HUES48 (cell line): ENCODE measurements around the gene CHPF.

Experiments
- H3K27ac ChIP-seq: one replicate; pipeline ENCODE4 v1.7.0; 2013; ENCODE audit warnings: low read depth, low read length, inconsistent platforms
- H3K27me3 ChIP-seq: 2 replicates; pipeline ENCODE4 v1.6.1; 2013; ENCODE audit warnings: mild to moderate bottlenecking, low read length; ENCODE audit not compliant: control insufficient read depth, insufficient read depth
- H3K36me3 ChIP-seq: 2 replicates; pipeline ENCODE4 v1.6.1; 2013; ENCODE audit warnings: low read length; ENCODE audit not compliant: control insufficient read depth, insufficient read depth
- H3K4me1 ChIP-seq: 2 replicates; pipeline ENCODE4 v1.6.1; 2013; ENCODE audit warnings: mild to moderate bottlenecking, low read length; ENCODE audit not compliant: control insufficient read depth, insufficient read depth
- H3K4me3 ChIP-seq: 2 replicates; pipeline ENCODE4 v1.5.1; 2013; ENCODE audit warnings: mild to moderate bottlenecking, low read depth, low read length
- H3K9ac ChIP-seq: 2 replicates; pipeline ENCODE4 v1.6.1; 2013; ENCODE audit warnings: mild to moderate bottlenecking, low read depth, low read length, moderate library complexity
- H3K9me3 ChIP-seq: 2 replicates; pipeline ENCODE4 v1.6.1; 2013; ENCODE audit warnings: low read length; ENCODE audit not compliant: control insufficient read depth, insufficient read depth

The CHPF gene

DNA sequence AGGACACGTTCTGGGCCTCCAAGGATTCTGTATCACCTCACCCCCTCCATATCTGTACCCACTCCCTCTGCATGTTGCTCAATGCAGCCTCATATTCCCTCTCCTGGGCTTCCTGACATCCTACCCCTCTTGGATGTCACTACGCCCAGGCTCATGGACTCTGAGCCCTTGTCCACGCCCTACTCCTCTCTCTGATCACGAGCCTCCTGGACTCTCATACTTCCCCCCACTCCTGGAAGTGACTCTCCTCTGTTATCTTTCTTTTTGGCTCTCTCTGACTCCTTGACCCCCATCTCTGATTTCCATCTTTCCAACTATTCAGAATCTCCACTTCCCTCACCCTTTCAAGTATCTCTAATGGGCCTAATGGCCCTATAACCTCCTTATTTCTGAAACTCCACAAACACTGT, 2.3 kb upstream of the CHPF start:
- peaks cover 22% of the 10 kb centered on the region for H3K36me3 ChIP-seq
- peaks cover 13% of the 10 kb centered on the region for H3K27me3 ChIP-seq
- H3K4me1 ChIP-seq, result peaks cover 12% of the 10 kb centered on the region; the same call in 1 of the 2 replicates
- no peak overlapping the region for H3K4me3 ChIP-seq
- H3K9ac ChIP-seq, result no peak overlapping the region
- no peak overlapping the region for H3K27ac ChIP-seq
- H3K9me3 ChIP-seq, result no peaks in the 10 kb centered on the region

DNA sequence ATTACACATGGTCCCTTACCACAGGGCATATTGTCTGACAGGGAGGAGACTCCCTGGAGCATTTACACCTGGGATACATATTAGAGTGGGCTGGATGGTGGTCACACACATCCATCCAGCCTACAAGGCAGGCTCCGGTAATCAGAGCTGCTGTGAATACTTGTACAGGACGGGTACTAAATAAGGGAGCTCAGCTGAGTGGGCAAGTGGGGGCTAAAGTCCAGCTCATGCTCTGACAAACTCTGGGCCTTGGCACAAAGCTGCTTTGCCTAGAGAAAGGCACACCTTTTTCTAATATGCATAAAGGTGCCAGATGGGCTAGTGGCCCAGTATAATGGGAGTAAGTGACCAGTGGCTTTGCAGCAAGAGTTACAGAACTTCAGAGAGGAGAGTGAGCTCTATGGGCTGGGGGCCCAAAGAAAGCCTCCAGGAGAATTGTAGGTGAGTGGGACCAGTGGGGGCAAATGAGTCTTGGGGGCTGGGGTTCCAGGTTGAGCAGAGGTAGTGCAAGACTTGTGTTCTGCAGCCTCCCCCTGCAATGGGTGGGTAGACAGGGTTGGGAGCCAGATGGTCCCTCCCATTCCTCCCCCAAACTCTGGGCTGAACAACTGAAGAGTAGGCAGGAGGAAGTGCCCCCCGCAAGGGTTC, 1.8 kb upstream of the CHPF start:
- no peak overlapping the region for H3K9ac ChIP-seq
- H3K4me3 ChIP-seq, result no peak overlapping the region
- no peaks in the 10 kb centered on the region for H3K9me3 ChIP-seq
- H3K36me3 ChIP-seq, result peaks cover 28% of the 10 kb centered on the region
- H3K27ac ChIP-seq, result no peak overlapping the region
- H3K27me3 ChIP-seq, result peaks cover 10% of the 10 kb centered on the region
- H3K4me1 ChIP-seq, result peaks cover 11% of the 10 kb centered on the region; the same call in 1 of the 2 replicates

DNA sequence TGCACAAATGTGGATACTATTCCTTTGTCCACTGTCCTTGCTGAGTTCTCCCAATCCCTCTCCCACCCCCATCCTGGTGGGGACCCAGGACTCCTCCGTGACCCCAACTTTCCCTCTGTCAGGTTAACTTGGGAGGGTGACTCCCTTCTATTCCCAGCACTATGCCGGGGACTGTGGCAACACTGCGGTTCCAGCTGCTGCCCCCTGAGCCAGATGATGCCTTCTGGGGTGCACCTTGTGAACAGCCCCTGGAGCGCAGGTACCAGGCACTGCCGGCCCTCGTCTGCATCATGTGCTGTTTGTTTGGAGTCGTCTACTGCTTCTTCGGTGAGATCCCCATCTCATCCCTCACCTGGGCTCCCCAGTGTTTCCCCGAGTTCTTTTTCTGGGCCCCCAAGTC, 958 bp upstream of the CHPF start:
- peaks cover 32% of the 10 kb centered on the region for H3K36me3 ChIP-seq
- H3K4me1 ChIP-seq, result peaks cover 11% of the 10 kb centered on the region; the same call in 1 of the 2 replicates
- H3K4me3 ChIP-seq, result peak overlapping the region; percentile 89
- H3K9me3 ChIP-seq, result no peaks in the 10 kb centered on the region
- peak overlapping the region; percentile 42; the same call in 1 of the 2 replicates for H3K9ac ChIP-seq
- H3K27me3 ChIP-seq, result peaks cover 9% of the 10 kb centered on the region
- H3K27ac ChIP-seq, result no peak overlapping the region

- Histone ChIP-seq H3K9me3 (no peaks in the 10 kb centered on the region), H3K27ac (peak overlapping the region; percentile 85), H3K27me3 (peaks cover 9% of the 10 kb centered on the region), H3K36me3 (peaks cover 34% of the 10 kb centered on the region), H3K9ac (peak overlapping the region; percentile 71), H3K4me3 (peak overlapping the region; percentile 89), H3K4me1 (peaks cover 20% of the 10 kb centered on the region)
These were observed 546 bp downstream of the CHPF start for GRCh38 chr2:219542931-219543595.

- H3K4me3 ChIP-seq, result peak overlapping the region; percentile 89
- H3K9me3 ChIP-seq, result no peaks in the 10 kb centered on the region
- H3K36me3 ChIP-seq, result peaks cover 29% of the 10 kb centered on the region
- peaks cover 33% of the 10 kb centered on the region for H3K4me1 ChIP-seq
- no peak overlapping the region for H3K9ac ChIP-seq
- H3K27me3 ChIP-seq, result peaks cover 9% of the 10 kb centered on the region
- H3K27ac ChIP-seq, result no peak overlapping the region
These were observed 1.9 kb downstream of the CHPF start for GRCh38 chr2:219541611-219542180.

DNA sequence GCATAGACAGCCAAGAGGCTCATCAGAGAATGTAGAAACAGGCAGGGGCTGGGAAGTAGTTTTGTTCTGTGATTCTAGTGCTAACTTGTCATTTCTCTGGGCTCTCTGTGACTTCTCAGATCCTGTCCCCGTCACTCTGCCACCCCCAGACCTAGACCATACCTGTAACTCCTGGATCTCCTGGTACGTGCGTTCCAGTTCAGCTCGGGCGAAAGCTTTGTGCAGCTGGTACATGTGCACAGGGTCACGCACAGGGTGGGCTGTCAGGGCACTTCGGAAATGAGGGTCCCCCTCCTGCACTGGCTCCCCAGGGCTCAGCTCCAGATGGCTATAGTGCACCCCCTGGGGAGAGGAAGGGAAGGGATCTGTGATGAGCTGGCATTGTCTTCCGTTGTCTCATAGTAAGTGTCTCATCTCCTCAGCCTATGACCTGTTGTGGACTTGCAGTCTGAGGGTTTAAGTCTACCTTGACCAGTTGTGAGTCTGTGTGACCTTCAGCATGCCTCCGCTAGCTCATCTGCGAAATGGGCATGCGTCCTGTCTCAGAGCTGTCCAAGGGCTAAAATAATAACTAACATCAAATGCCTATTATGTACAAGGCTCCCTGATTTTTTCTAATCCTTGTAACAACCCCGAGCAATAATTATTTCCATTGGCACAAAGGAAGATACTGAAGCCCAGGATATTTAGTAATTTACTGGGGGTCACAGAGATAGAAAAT, 2.7 kb downstream of the CHPF start:
- Histone ChIP-seq H3K9me3 (no peaks in the 10 kb centered on the region), H3K4me1 (peaks cover 33% of the 10 kb centered on the region), H3K4me3 (no peak overlapping the region), H3K27ac (no peak overlapping the region), H3K9ac (no peak overlapping the region), H3K27me3 (peaks cover 9% of the 10 kb centered on the region), H3K36me3 (peaks cover 29% of the 10 kb centered on the region)

GRCh38 chr2:219539926-219540678, 3.5 kb downstream of the CHPF start:
- peaks cover 29% of the 10 kb centered on the region for H3K36me3 ChIP-seq
- H3K9ac ChIP-seq, result no peak overlapping the region
- H3K27ac ChIP-seq, result no peak overlapping the region
- H3K9me3 ChIP-seq, result no peaks in the 10 kb centered on the region
- peaks cover 9% of the 10 kb centered on the region for H3K27me3 ChIP-seq
- H3K4me1 ChIP-seq, result peaks cover 33% of the 10 kb centered on the region
- H3K4me3 ChIP-seq, result no peak overlapping the region

- H3K4me1 ChIP-seq, result peaks cover 29% of the 10 kb centered on the region
- H3K4me3 ChIP-seq, result no peak overlapping the region
- H3K27ac ChIP-seq, result peak overlapping the region; percentile 37
- H3K9ac ChIP-seq, result no peak overlapping the region
- H3K27me3 ChIP-seq, result peaks cover 6% of the 10 kb centered on the region; the same call in 1 of the 2 replicates
- H3K36me3 ChIP-seq, result peaks cover 29% of the 10 kb centered on the region
- no peaks in the 10 kb centered on the region for H3K9me3 ChIP-seq
These were observed 4.4 kb downstream of the CHPF start for GRCh38 chr2:219538956-219539788.

DNA sequence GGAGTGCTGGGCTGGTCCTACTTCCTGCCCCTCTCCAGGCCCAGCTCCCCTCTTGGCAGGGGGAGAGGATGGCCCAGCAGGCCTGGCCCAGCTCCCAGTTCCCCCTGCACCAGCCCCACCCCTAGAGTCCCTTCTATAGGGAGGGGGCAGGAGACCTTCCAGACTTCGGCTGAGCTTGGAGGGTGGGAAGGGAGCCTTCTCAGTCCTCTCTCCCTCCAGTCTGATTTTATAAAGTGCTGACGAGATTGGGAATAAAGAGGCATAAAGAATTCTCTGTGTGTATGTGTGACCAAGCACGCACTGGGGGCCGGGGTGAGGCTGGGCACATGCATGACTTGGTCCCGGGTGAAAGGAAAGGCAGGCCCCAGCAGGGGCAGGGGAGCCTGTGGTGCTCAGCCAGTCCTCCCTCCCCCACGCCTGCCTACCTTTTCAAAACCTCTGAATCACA, 5.1 kb downstream of the CHPF start:
- Histone ChIP-seq H3K27me3 (peaks cover 6% of the 10 kb centered on the region; the same call in 1 of the 2 replicates), H3K27ac (peak overlapping the region; percentile 37), H3K9ac (no peak overlapping the region), H3K9me3 (no peaks in the 10 kb centered on the region), H3K4me1 (peaks cover 29% of the 10 kb centered on the region), H3K36me3 (peaks cover 29% of the 10 kb centered on the region), H3K4me3 (no peak overlapping the region)
